Measurements from ENCODE around the gene ATRNL1.
"Not testable (repeated sequence)": the region's sequence is repeated elsewhere in the genome, so short reads cannot be mapped to it uniquely, and the experiment has no call there.

ATRNL1 gene

GRCh38 chr10:115409347-115409746, 316.2 kb downstream of the ATRNL1 start:
- in situ Hi-C loops (cut with MboI; ENCODE audit: low sequenced_read_pairs): no loop called here

GRCh38 chr10:115417585-115418265, 324.6 kb downstream of the ATRNL1 start:
- in situ Hi-C loops (cut with MboI; ENCODE audit: low sequenced_read_pairs): no loop called here

- in situ Hi-C loops (cut with MboI; ENCODE audit: low sequenced_read_pairs): no loop called here
Observed at GRCh38 chr10:115422624-115423023, 329.5 kb downstream of the ATRNL1 start.

GRCh38 chr10:115427611-115428010, 334.4 kb downstream of the ATRNL1 start:
- in situ Hi-C loops (cut with MboI; ENCODE audit: low sequenced_read_pairs): no loop called here

- in situ Hi-C loops (cut with MboI; ENCODE audit: low sequenced_read_pairs): no loop called here
Observed at GRCh38 chr10:115432188-115432819, 339.1 kb downstream of the ATRNL1 start.

GRCh38 chr10:115436999-115437398, 343.8 kb downstream of the ATRNL1 start:
- in situ Hi-C loops (cut with MboI; ENCODE audit: low sequenced_read_pairs): no loop called here

- in situ Hi-C loops (cut with MboI; ENCODE audit: low sequenced_read_pairs): no loop called here
Observed at GRCh38 chr10:115441907-115442545, 348.9 kb downstream of the ATRNL1 start.

- in situ Hi-C loops (cut with MboI; ENCODE audit: low sequenced_read_pairs): no loop called here
Observed at GRCh38 chr10:115456812-115457211, 363.6 kb downstream of the ATRNL1 start.

- in situ Hi-C loops (cut with MboI; ENCODE audit: low sequenced_read_pairs): no loop called here
Observed at GRCh38 chr10:115483294-115483693, 390.1 kb downstream of the ATRNL1 start.

GRCh38 chr10:115491526-115492140, 398.5 kb downstream of the ATRNL1 start:
- in situ Hi-C loops (cut with MboI; ENCODE audit: low sequenced_read_pairs): no loop called here

- in situ Hi-C loops (cut with MboI; ENCODE audit: low sequenced_read_pairs): no loop called here
Observed at GRCh38 chr10:115503546-115503945, 410.4 kb downstream of the ATRNL1 start.

GRCh38 chr10:115514895-115515294, 421.7 kb downstream of the ATRNL1 start:
- in situ Hi-C loops (cut with MboI; ENCODE audit: low sequenced_read_pairs): no loop called here

GRCh38 chr10:115525141-115525540, 432.0 kb downstream of the ATRNL1 start:
- in situ Hi-C loops (cut with MboI; ENCODE audit: low sequenced_read_pairs): no loop called here

- in situ Hi-C loops (cut with MboI; ENCODE audit: low sequenced_read_pairs): not testable (repeated sequence)
Observed at GRCh38 chr10:115527682-115528081, 434.5 kb downstream of the ATRNL1 start.

GRCh38 chr10:115536401-115536800, 443.2 kb downstream of the ATRNL1 start:
- in situ Hi-C loops (cut with MboI; ENCODE audit: low sequenced_read_pairs): not testable (repeated sequence)

GRCh38 chr10:115539142-115539762, 446.1 kb downstream of the ATRNL1 start:
- in situ Hi-C loops (cut with MboI; ENCODE audit: low sequenced_read_pairs): no loop called here

- in situ Hi-C loops (cut with MboI; ENCODE audit: low sequenced_read_pairs): no loop called here
Observed at GRCh38 chr10:115555887-115556402, 462.8 kb downstream of the ATRNL1 start.

GRCh38 chr10:115558252-115558651, 465.1 kb downstream of the ATRNL1 start:
- in situ Hi-C loops (cut with MboI; ENCODE audit: low sequenced_read_pairs): no loop called here

- in situ Hi-C loops (cut with MboI; ENCODE audit: low sequenced_read_pairs): no loop called here
Observed at GRCh38 chr10:115566867-115567266, 473.7 kb downstream of the ATRNL1 start.

GRCh38 chr10:115572740-115573455, 479.7 kb downstream of the ATRNL1 start:
- in situ Hi-C loops (cut with MboI; ENCODE audit: low sequenced_read_pairs): no loop called here

All from hTERT RPE-1 (cell line).